Keratinocyte (primary cell): Measurements from ENCODE around the gene CCDC92B. TPM values are rescaled to one million over a fixed set of nuclear protein-coding genes. Genes with fewer than 3 reads are reported as not detected.

ENCODE experiments used
- DNase-seq: peaks from one replicate; pipeline ENCODE4 v3.0.0-alpha.2; 2011; ENCODE audit warnings: low read depth, missing footprints, low spot score
- FAIRE-seq: peaks from 2 replicates; lab custom pipeline; 2011; peaks lifted over from hg19 to GRCh38; lab: Jason Lieb, UNC
- H2AFZ ChIP-seq: 2 replicates; pipeline ENCODE4 v1.6.0; 2012; ENCODE audit warnings: low read length, control low read depth, inconsistent platforms; ENCODE audit not compliant: control insufficient read depth
- H3K27ac ChIP-seq: 2 replicates; pipeline ENCODE4 v1.5.1; 2011; ENCODE audit warnings: low read length; ENCODE audit not compliant: control insufficient read depth, insufficient read depth
- H3K27me3 ChIP-seq: 3 replicates; pipeline ENCODE4 v1.6.0; 2011; ENCODE audit warnings: low read length; ENCODE audit not compliant: control insufficient read depth, insufficient read depth; ENCODE audit errors: extremely low read depth
- H3K36me3 ChIP-seq, 2 experiments: 2 replicates in 1 of 2; 3 replicates in 1 of 2; pipeline ENCODE4 v1.5.1; 2011; ENCODE audit warnings: low read length in 2 of 2, mild to moderate bottlenecking in 1 of 2; ENCODE audit not compliant: control insufficient read depth in 2 of 2, insufficient read depth in 2 of 2; ENCODE audit errors: extremely low read depth in 1 of 2
- H3K4me1 ChIP-seq: 3 replicates; pipeline ENCODE4 v1.5.1; 2011; ENCODE audit warnings: low read length; ENCODE audit not compliant: control insufficient read depth, insufficient read depth; ENCODE audit errors: extremely low read depth
- H3K4me2 ChIP-seq: 3 replicates; pipeline ENCODE4 v1.6.0; 2011; ENCODE audit warnings: low read depth, low read length; ENCODE audit not compliant: control insufficient read depth, insufficient read depth; ENCODE audit errors: extremely low read depth
- H3K4me3 ChIP-seq, 3 experiments: fragments of 200-600 bp in 1 of 3; sonication (generic) in 1 of 3; 2 replicates in 2 of 3; 3 replicates in 1 of 3; pipeline ENCODE4 v1.5.1; 2011 to 2016; ENCODE audit warnings: low read length in 3 of 3, mild to moderate bottlenecking in 3 of 3, control low read depth in 2 of 3, inconsistent platforms in 1 of 3, low read depth in 1 of 3, mixed read lengths in 1 of 3, mixed run types in 1 of 3, moderate library complexity in 1 of 3; ENCODE audit not compliant: control insufficient read depth in 2 of 3, insufficient read depth in 2 of 3; ENCODE audit errors: extremely low read depth in 1 of 3
- H3K79me2 ChIP-seq: 2 replicates; pipeline ENCODE4 v1.6.0; 2012; ENCODE audit warnings: low read length; ENCODE audit not compliant: control insufficient read depth, insufficient read depth
- H3K9ac ChIP-seq: 3 replicates; pipeline ENCODE4 v1.6.0; 2011; ENCODE audit warnings: low read length; ENCODE audit not compliant: control insufficient read depth, insufficient read depth; ENCODE audit errors: extremely low read depth
- H3K9me1 ChIP-seq: 3 replicates; pipeline ENCODE4 v1.6.0; 2011; ENCODE audit warnings: low read length; ENCODE audit not compliant: control insufficient read depth, insufficient read depth; ENCODE audit errors: extremely low read depth
- H3K9me3 ChIP-seq: 2 replicates; pipeline ENCODE4 v1.5.1; 2012; ENCODE audit warnings: low read depth, low read length; ENCODE audit not compliant: control insufficient read depth
- H4K20me1 ChIP-seq: 3 replicates; pipeline ENCODE4 v1.6.0; 2011; ENCODE audit warnings: low read length; ENCODE audit not compliant: control insufficient read depth, insufficient read depth; ENCODE audit errors: extremely low read depth
- EZH2 ChIP-seq: IDR thresholded peaks from one replicate; pipeline ENCODE4 v1.6.1; 2012; ENCODE audit warnings: inconsistent platforms, mild to moderate bottlenecking, low read length, moderate library complexity
- dilution Hi-C: fragments of 300-500 bp; cut with MboI; formaldehyde crosslinking; loops from one replicate; pipeline ENCODE4 v1.7.0; 2020; ENCODE audit warnings: low sequenced_read_pairs; ENCODE audit not compliant: extremely low pct_ligation_motif_present
- polyA plus RNA-seq, 5 experiments: library from polyadenylated mRNA; depleted of rRNA in 3 of 5; stranded (reverse) in 3 of 5; stranded (forward) in 1 of 5; unstranded in 1 of 5; fragments of >200 nt; gene quantifications; 1 replicate in 1 of 5; 2 replicates in 3 of 5; 3 replicates in 1 of 5; pipeline versions ENCODE4 v1.2.1 to v1.2.3, GENCODE V29; 2011 to 2012; ENCODE audit warnings: missing spikeins in 2 of 5, low read depth in 1 of 5, low replicate concordance in 1 of 5
- TF ChIP-seq, protein P1 (sequence below), 3 experiments: IDR thresholded peaks in 1 of 3; conservative IDR thresholded peaks in 1 of 3; optimal IDR thresholded peaks in 1 of 3; 2 replicates in 2 of 3; 3 replicates in 1 of 3; pipeline versions ENCODE3 to v1.5.1; 2011; ENCODE audit warnings: low read length in 3 of 3, mild to moderate bottlenecking in 3 of 3, moderate library complexity in 2 of 3, control low read depth in 1 of 3, inconsistent platforms in 1 of 3; ENCODE audit not compliant: insufficient read depth in 2 of 3; ENCODE audit errors: extremely low read depth in 1 of 3

The CCDC92B gene
- polyA plus RNA-seq, 1 donor (not counting 4 experiments of a cell fraction or from before 2014, with no cell fraction given), result not detected

DNA sequence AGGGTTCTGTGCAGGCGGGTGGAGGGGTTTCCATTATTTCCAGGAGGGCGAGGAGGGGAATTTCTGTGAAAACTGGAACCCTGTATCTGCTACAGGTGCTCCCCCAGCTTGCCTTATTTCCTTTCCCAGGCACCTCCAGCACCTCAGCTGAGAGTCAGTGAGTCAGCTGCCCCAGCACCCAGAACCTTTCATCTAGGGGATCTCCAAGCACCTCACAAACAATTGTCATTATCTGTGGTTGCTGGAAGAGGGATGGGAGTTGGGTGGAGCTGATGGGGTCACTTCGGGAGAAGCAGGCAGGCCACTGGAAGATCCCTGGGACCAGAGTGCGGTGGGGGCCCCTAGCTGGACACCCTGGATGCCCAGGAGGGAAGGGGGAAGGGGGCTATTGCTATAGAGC lies 27.8 kb downstream of the CCDC92B start:
- Histone ChIP-seq H3K36me3 (no peaks in the 10 kb centered on the region), H3K4me2 (no peak overlapping the region), H4K20me1 (no peaks in the 10 kb centered on the region), H3K9ac (no peak overlapping the region), H3K9me1 (no peaks in the 10 kb centered on the region), H3K9me3 (no peaks in the 10 kb centered on the region), H2AFZ (no peak overlapping the region), H3K27me3 (peaks cover 22% of the 10 kb centered on the region), H3K27ac (no peak overlapping the region), H3K79me2 (no peaks in the 10 kb centered on the region), H3K4me1 (no peaks in the 10 kb centered on the region), H3K4me3 (no peak overlapping the region)
- no peak for FAIRE-seq
- dilution Hi-C loops, result no loop called here
- no peak for DNase-seq
- no peak for TF ChIP-seq EZH2
- TF ChIP-seq, protein P1, sequence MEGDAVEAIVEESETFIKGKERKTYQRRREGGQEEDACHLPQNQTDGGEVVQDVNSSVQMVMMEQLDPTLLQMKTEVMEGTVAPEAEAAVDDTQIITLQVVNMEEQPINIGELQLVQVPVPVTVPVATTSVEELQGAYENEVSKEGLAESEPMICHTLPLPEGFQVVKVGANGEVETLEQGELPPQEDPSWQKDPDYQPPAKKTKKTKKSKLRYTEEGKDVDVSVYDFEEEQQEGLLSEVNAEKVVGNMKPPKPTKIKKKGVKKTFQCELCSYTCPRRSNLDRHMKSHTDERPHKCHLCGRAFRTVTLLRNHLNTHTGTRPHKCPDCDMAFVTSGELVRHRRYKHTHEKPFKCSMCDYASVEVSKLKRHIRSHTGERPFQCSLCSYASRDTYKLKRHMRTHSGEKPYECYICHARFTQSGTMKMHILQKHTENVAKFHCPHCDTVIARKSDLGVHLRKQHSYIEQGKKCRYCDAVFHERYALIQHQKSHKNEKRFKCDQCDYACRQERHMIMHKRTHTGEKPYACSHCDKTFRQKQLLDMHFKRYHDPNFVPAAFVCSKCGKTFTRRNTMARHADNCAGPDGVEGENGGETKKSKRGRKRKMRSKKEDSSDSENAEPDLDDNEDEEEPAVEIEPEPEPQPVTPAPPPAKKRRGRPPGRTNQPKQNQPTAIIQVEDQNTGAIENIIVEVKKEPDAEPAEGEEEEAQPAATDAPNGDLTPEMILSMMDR (optimal IDR thresholded peaks at IDR 0.05 in 1 of 3, IDR thresholded peaks at IDR 0.05 in 1 of 3, conservative IDR thresholded peaks at IDR 0.05 in 1 of 3; ENCODE audit: extremely low read depth in 1 of 3, insufficient read depth in 2 of 3, low read length in 3 of 3), result no peak

DNA sequence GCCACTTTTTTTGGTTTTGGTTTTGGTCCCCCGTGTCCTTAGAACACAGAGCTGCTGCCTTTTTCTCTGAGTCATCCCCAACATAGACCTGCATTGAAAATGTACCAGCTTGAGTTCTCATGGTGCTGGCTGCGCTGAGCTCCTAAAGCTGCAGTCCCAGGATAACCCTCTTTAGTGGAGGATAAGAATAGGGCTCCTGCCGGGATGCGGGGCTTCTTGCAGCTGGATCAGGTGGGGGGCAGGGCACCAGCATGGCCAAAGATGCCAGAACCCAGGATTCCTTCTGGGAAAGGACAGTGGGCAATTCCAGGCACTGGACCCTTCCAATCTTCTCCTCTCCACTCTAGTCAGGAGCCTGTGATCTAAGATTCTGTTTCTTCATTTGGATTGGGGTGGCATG lies 29.6 kb downstream of the CCDC92B start:
- FAIRE-seq (no peak), DNase-seq (no peak)
- Histone ChIP-seq H3K9ac (no peak overlapping the region), H3K27me3 (peaks cover 17% of the 10 kb centered on the region), H3K9me1 (no peaks in the 10 kb centered on the region), H3K4me3 (no peak overlapping the region), H3K4me1 (no peaks in the 10 kb centered on the region), H2AFZ (no peak overlapping the region), H3K79me2 (no peaks in the 10 kb centered on the region), H3K9me3 (no peaks in the 10 kb centered on the region), H4K20me1 (no peaks in the 10 kb centered on the region), H3K27ac (no peak overlapping the region), H3K4me2 (no peak overlapping the region), H3K36me3 (no peaks in the 10 kb centered on the region)
- dilution Hi-C loops, result no loop called here
- TF ChIP-seq, protein P1 (optimal IDR thresholded peaks at IDR 0.05 in 1 of 3, IDR thresholded peaks at IDR 0.05 in 1 of 3, conservative IDR thresholded peaks at IDR 0.05 in 1 of 3; ENCODE audit: extremely low read depth in 1 of 3, insufficient read depth in 2 of 3, low read length in 3 of 3), result no peak
- TF ChIP-seq EZH2, result no peak
